Loucy (cell line): ENCODE results near the gene SLC23A3.

Experiments
- CTCF ChIP-seq: fragments of 200-600 bp; sonication (generic); conservative IDR thresholded peaks from 2 replicates; pipeline ENCODE4 v1.5.1; 2014; ENCODE audit warnings: mild to moderate bottlenecking, antibody characterized with exemption, low read length
- EZH2phosphoT487 ChIP-seq: fragments of 200-600 bp; IDR thresholded peaks from 2 replicates; pipeline ENCODE4 v1.6.1; 2018; ENCODE audit warnings: antibody characterized with exemption, mild to moderate bottlenecking, moderate library complexity, borderline replicate concordance

- TF ChIP-seq CTCF (no peak), EZH2phosphoT487 (no peak)
Measured at GRCh38 chr2:219112062-219112406, 57.8 kb downstream of the SLC23A3 start.
